ENCODE data around the gene RAB22A. TPM values are rescaled to one million over a fixed set of nuclear protein-coding genes. Genes with fewer than 3 reads are reported as not detected.

Gene RAB22A
- total and polyA plus RNA-seq, 2 donors (not counting 3 experiments of a cell fraction or from before 2014, with no cell fraction given) = 8.6 to 16.3 TPM

DNA sequence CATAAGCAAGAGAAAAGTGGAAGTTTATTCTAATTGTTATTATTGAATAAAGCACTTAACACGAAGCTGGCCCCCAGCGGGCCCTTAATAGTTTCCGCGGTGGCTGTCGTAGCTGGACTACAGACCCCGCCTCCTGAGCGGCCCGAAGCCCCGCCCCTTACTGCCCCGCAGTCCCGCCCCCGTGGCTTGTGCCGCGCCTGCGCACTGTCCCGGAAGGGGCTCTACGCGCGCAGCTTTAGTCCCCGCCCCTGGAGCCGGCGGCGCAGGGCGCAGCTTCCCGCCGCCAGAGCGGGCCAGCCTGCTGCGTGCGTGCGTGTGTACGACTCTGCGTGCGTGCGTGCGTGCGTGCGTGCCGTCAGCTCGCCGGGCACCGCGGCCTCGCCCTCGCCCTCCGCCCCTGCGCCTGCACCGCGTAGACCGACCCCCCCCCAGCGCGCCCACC lies 79.4 kb downstream of the RAB22A start, which contains the start of gene VAPB:
VAPB (plus strand) TSS at position 348 of the 442 bp plus-strand sequence. CDS start 231 bp downstream, outside the sequence.
- DNase-seq (ENCODE audit: low read depth, low spot score) (peak; percentile 97), FAIRE-seq (peak; percentile 92)
- intact Hi-C loops (cut with micrococcal nuclease) (loop anchor here (1.0 to 5.0 kb wide), 5 partner anchors 18 to 152 kb away; partner anchors contain the start of gene RAB22A), dilution Hi-C loops (cut with MboI; ENCODE audit: extremely low pct_ligation_motif_present, low sequenced_read_pairs) (no loop called here)
- H3K9me3 ChIP-seq (replicated peaks; ENCODE audit: control insufficient read depth, insufficient read depth, low read length) = no peaks in the 10 kb centered on the region
- H3K4me2 ChIP-seq (ENCODE audit: insufficient read depth, low read length) = peak within 1 kb of the TSS; percentile 89
- H3K36me3 ChIP-seq (ENCODE audit: control insufficient read depth in 2 of 2, extremely low read depth in 1 of 2, insufficient read depth in 2 of 2, low read length in 2 of 2) = peaks cover 2 to 3% of the 10 kb centered on the region in 2 experiments
- peak within 1 kb of the TSS; percentile 74 for H3K27ac ChIP-seq (ENCODE audit: insufficient read depth, low read depth, low read length)
- TF ChIP-seq CTCF (IDR thresholded peaks at IDR 0.05; ENCODE audit: extremely low read depth in 1 of 2, insufficient read depth in 1 of 2, low read depth in 1 of 2, low read length in 2 of 2) (no peak), FOS (IDR thresholded peaks at IDR 0.05; ENCODE audit: borderline replicate concordance, insufficient read depth, low read length) (no peak), GATA2 (IDR thresholded peaks at IDR 0.05; ENCODE audit: insufficient read depth, insufficient read length, low read depth, low read length) (no peak), MAX (IDR thresholded peaks at IDR 0.05; ENCODE audit: insufficient read depth, insufficient read length) (peak; percentile 25), MYC (IDR thresholded peaks at IDR 0.05; ENCODE audit: low read depth, low read length) (no peak), POLR2A (IDR thresholded peaks at IDR 0.05; ENCODE audit: low read depth, low read length) (peak; percentile 76), POLR2AphosphoS5 (IDR thresholded peaks at IDR 0.05; ENCODE audit: insufficient read depth, low read depth, low read length) (peak; percentile 76), JUN (IDR thresholded peaks at IDR 0.05; ENCODE audit: borderline replicate concordance, insufficient read depth, insufficient read length, low read depth) (no peak), EZH2 (IDR thresholded peaks at IDR 0.05; ENCODE audit: borderline replicate concordance, low read depth, low read length, severe bottlenecking) (no peak)
- H3K79me2 ChIP-seq (ENCODE audit: control insufficient read depth, insufficient read depth, low read length) = peaks cover 47% of the 10 kb centered on the region
- no peaks in the 10 kb centered on the region for H3K9me1 ChIP-seq (replicated peaks; ENCODE audit: control insufficient read depth, extremely low read depth, insufficient read depth, low read length)
- ChIA-PET CTCF (interaction anchor here (0.6 to 1.3 kb wide), 12 partner anchors 12 to 152 kb away, joined by 3 to 8 read pairs (median 5); no protein-coding TSS in a partner anchor), POLR2A (interaction anchor here (0.6 to 0.9 kb wide), 6 partner anchors 19 to 153 kb away, joined by 3 to 8 read pairs (median 4); partner anchors contain the start of gene RAB22A)
- peak within 1 kb of the TSS; percentile 54 to 98 (median 81) for H3K4me3 ChIP-seq (replicated peaks in 1 of 3; ENCODE audit: insufficient read depth in 1 of 3, low read depth in 1 of 3, low read length in 3 of 3)
- H3K27me3 ChIP-seq (ENCODE audit: control insufficient read depth in 2 of 2, insufficient read depth in 2 of 2, low read length in 2 of 2) = no peaks in the 10 kb centered on the region
- peaks cover 14% of the 10 kb centered on the region for H3K4me1 ChIP-seq (ENCODE audit: control insufficient read depth, extremely low read depth, insufficient read depth, low read length)
- peak within 1 kb of the TSS; percentile 75 for H2AFZ ChIP-seq (ENCODE audit: low read depth, low read length)
- peak within 1 kb of the TSS; percentile 87 for H3K9ac ChIP-seq (replicated peaks; ENCODE audit: extremely low read depth, insufficient read depth, low read length)
- peaks cover 4% of the 10 kb centered on the region for H4K20me1 ChIP-seq (replicated peaks; ENCODE audit: control insufficient read depth, extremely low read depth, insufficient read depth, low read length)
- no TSS peak for BruUV-seq (replicated peaks)
